ENCODE measurements around the gene SCMH1.

GRCh38 chr1:40978886-40979240 lies 263.2 kb downstream of the SCMH1 start:
- TF ChIP-seq KLF9 (tag by site-specific recombination; IDR thresholded peaks at IDR 0.05; ENCODE audit: low read depth), result no peak
- no peak for TF ChIP-seq TCF7L2 (IDR thresholded peaks at IDR 0.05; ENCODE audit: borderline replicate concordance, low read depth, low read length)
- TF ChIP-seq TRIM28 (IDR thresholded peaks at IDR 0.05; ENCODE audit: borderline replicate concordance, low read length), result no peak
- TF ChIP-seq ZNF24 (tag by site-specific recombination; IDR thresholded peaks at IDR 0.05), result no peak
- no peak for TF ChIP-seq ZNF121 (tag by site-specific recombination; IDR thresholded peaks at IDR 0.05)
- TF ChIP-seq ATF2 (tag by site-specific recombination; IDR thresholded peaks at IDR 0.05; ENCODE audit: low read depth), result no peak
- no peak for TF ChIP-seq PRDM1 (tag by site-specific recombination; IDR thresholded peaks at IDR 0.05)
- no peak for TF ChIP-seq CTCF (tag by site-specific recombination; IDR thresholded peaks at IDR 0.05)
- TF ChIP-seq ZNF596 (tag by site-specific recombination; IDR thresholded peaks at IDR 0.05), result no peak
